GM12878 (cell line): ENCODE data around the gene ARHGDIG. TPM values are rescaled to one million over a fixed set of nuclear protein-coding genes. Genes with fewer than 3 reads are reported as not detected.

Experiments
- MEF2B ChIP-seq: fragments of 450-650 bp; IDR thresholded peaks from 2 replicates; pipeline ENCODE4 v1.6.1; 2018; ENCODE audit warnings: mild to moderate bottlenecking, moderate library complexity; ENCODE audit not compliant: partially characterized antibody, poor library complexity, severe bottlenecking
- ZBTB4 ChIP-seq: fragments of 450-650 bp; formaldehyde crosslinking; IDR thresholded peaks from 2 replicates; pipeline ENCODE4 v1.4.0; 2022; ENCODE audit warnings: mild to moderate bottlenecking, moderate library complexity
- ZNF384 ChIP-seq: IDR thresholded peaks from 2 replicates; pipeline ENCODE4 v1.6.1; 2012; ENCODE audit warnings: low read depth, mild to moderate bottlenecking, low read length, improper control_type of control experiment, borderline replicate concordance
- ZNF687 ChIP-seq: fragments of 450-650 bp; IDR thresholded peaks from 2 replicates; pipeline ENCODE4 v1.6.1; 2017; ENCODE audit warnings: mild to moderate bottlenecking, moderate library complexity
- polyA plus RNA-seq, 11 experiments: library from polyadenylated mRNA; depleted of rRNA in 4 of 11; unstranded in 6 of 11; stranded (reverse) in 5 of 11; fragments of >200 nt; fragmentation: Nextera tagmentation in 4 of 11; fragmentation: Illumina TruSeq in 1 of 11; extraction: Ambion mirVana in 4 of 11; extraction: Trizol in 1 of 11; gene quantifications; 1 replicate in 1 of 11; 2 replicates in 10 of 11; pipeline versions ENCODE4 v1.2.1 to v1.2.3, GENCODE V29; 2011 to 2016; ENCODE audit warnings: inconsistent platforms in 2 of 11, missing spikeins in 2 of 11, low read depth in 1 of 11
- total RNA-seq, 4 experiments: library from RNA; depleted of rRNA in 3 of 4; stranded (reverse); fragments of >200 nt in 3 of 4; fragmentation: Illumina TruSeq in 1 of 4; extraction: Trizol in 1 of 4; gene quantifications; 2 replicates each; pipeline versions ENCODE4 v1.2.1 to v1.2.3, GENCODE V29; 2013 to 2021

The ARHGDIG gene
- total and polyA plus RNA-seq, 10 of the 15 experiments (the other 5 are each of a cell fraction or from before 2014, with no cell fraction given), result not detected

GRCh38 chr16:293043-293775, 12.8 kb downstream of the ARHGDIG start (continued):
- TF ChIP-seq MEF2B, result no peak
- TF ChIP-seq ZNF384, result no peak
- no peak for TF ChIP-seq ZBTB4 (CRISPR knock-in tag)
- no peak for TF ChIP-seq ZNF687
